Esophagus (tissue), 2 donors: Measurements from ENCODE around the gene BET1. TPM values are rescaled to one million over a fixed set of nuclear protein-coding genes. Genes with fewer than 3 reads are reported as not detected.

Source experiments
- H3K27ac ChIP-seq, 2 donors: one replicate each; pipeline ENCODE4 v1.5.1; 2013; ENCODE audit warnings: low read depth in 2 of 2, mild to moderate bottlenecking in 2 of 2, inconsistent platforms in 1 of 2, low read length in 1 of 2, moderate library complexity in 1 of 2
- H3K27me3 ChIP-seq, 2 donors: one replicate each; pipeline ENCODE4 v1.6.1; 2013; ENCODE audit warnings: low read length in 2 of 2, control low read depth in 1 of 2, mild to moderate bottlenecking in 1 of 2; ENCODE audit not compliant: insufficient read depth in 2 of 2, control insufficient read depth in 1 of 2
- H3K36me3 ChIP-seq, 2 donors: one replicate each; pipeline ENCODE4 v1.6.1; 2013; ENCODE audit warnings: low read length in 1 of 2; ENCODE audit not compliant: control insufficient read depth in 2 of 2, insufficient read depth in 2 of 2
- H3K4me1 ChIP-seq, 2 donors: one replicate each; pipeline ENCODE4 v1.6.1; 2013; ENCODE audit warnings: low read length in 1 of 2; ENCODE audit not compliant: control insufficient read depth in 2 of 2, insufficient read depth in 2 of 2
- H3K4me3 ChIP-seq, 2 donors: one replicate each; pipeline ENCODE4 v1.5.1; 2013; ENCODE audit warnings: low read length in 2 of 2, mild to moderate bottlenecking in 2 of 2, low read depth in 1 of 2, moderate library complexity in 1 of 2
- H3K9me3 ChIP-seq, 2 donors: one replicate each; pipeline ENCODE4 v1.6.1; 2013; ENCODE audit warnings: mild to moderate bottlenecking in 2 of 2, low read depth in 1 of 2, low read length in 1 of 2, moderate library complexity in 1 of 2; ENCODE audit not compliant: control insufficient read depth in 2 of 2, insufficient read depth in 1 of 2
- WGBS, 2 donors: extraction: QIAGEN DNeasy Blood & Tissue Kit; methylation state at CpG; one replicate each; pipeline ENCODE4 v1.1.7; 2013; 5-methylcytosine and 5-hydroxymethylcytosine counted together
- polyA plus RNA-seq, 2 donors: library from polyadenylated mRNA; stranded (reverse); fragments of 200-250 nt; gene quantifications; one replicate each; pipeline ENCODE4 v1.2.3, GENCODE V29; 2013
- donor health status: healthy with polysubstance abuse.
- donor health status: Bipolar disorder and iron deficiency.

BET1 gene
- polyA plus RNA-seq, 2 donors: 11.6 to 15.9 TPM

GRCh38 chr7:93948106-93948505 is 56.0 kb downstream of the BET1 start:
- Histone ChIP-seq H3K27me3 (no peaks in the 10 kb centered on the region), H3K4me3 (no peak overlapping the region), H3K9me3 (no peaks in the 10 kb centered on the region), H3K36me3 (no peaks in the 10 kb centered on the region), H3K4me1 (no peaks in the 10 kb centered on the region), H3K27ac (no peak overlapping the region)
- 46 to 51% methylated on average over 1 of the region's 1 CpG for WGBS, 2 donors

GRCh38 chr7:93945756-93946535 is 58.2 kb downstream of the BET1 start:
- Histone ChIP-seq H3K27ac (no peak overlapping the region), H3K4me1 (no peaks in the 10 kb centered on the region), H3K27me3 (no peaks in the 10 kb centered on the region), H3K4me3 (no peak overlapping the region), H3K9me3 (no peaks in the 10 kb centered on the region), H3K36me3 (no peaks in the 10 kb centered on the region)
- 65 to 75% methylated on average over 5 of the region's 5 CpGs for WGBS, 2 donors

GRCh38 chr7:93945083-93945482 is 59.1 kb downstream of the BET1 start:
- Histone ChIP-seq H3K27me3 (no peaks in the 10 kb centered on the region), H3K4me1 (no peaks in the 10 kb centered on the region), H3K9me3 (no peaks in the 10 kb centered on the region), H3K4me3 (no peak overlapping the region), H3K27ac (no peak overlapping the region), H3K36me3 (no peaks in the 10 kb centered on the region)
- WGBS, 2 donors: 38 to 40% methylated on average over 3 of the region's 3 CpGs

- Histone ChIP-seq H3K36me3 (no peaks in the 10 kb centered on the region), H3K27me3 (no peaks in the 10 kb centered on the region), H3K4me3 (no peak overlapping the region), H3K27ac (no peak overlapping the region), H3K9me3 (no peaks in the 10 kb centered on the region), H3K4me1 (no peaks in the 10 kb centered on the region)
- WGBS, 2 donors: 28 to 29% methylated on average over 1 of the region's 1 CpG
Observed at GRCh38 chr7:93944673-93945072, 59.5 kb downstream of the BET1 start.

GRCh38 chr7:93943816-93944540 is 60.2 kb downstream of the BET1 start:
- Histone ChIP-seq H3K27me3 (no peaks in the 10 kb centered on the region), H3K27ac (no peak overlapping the region), H3K4me3 (no peak overlapping the region), H3K4me1 (no peaks in the 10 kb centered on the region), H3K36me3 (no peaks in the 10 kb centered on the region), H3K9me3 (no peaks in the 10 kb centered on the region)
- 53 to 66% methylated on average over 4 of the region's 4 CpGs for WGBS, 2 donors

Other genes with a start within 250 kb of the BET1 start
- gene TFPI2, start 113.6 kb downstream of the BET1 start, polyA plus RNA-seq: under 1 TPM; 0.38 to 0.39 TPM
- gene GNGT1, start 97.8 kb downstream of the BET1 start, polyA plus RNA-seq: not detected
- 1 to 10 TPM; 5.7 to 6.9 TPM for gene GNG11, start 82.6 kb downstream of the BET1 start, polyA plus RNA-seq